ENCODE measurements around the gene PLA2G4B.
A peak's percentile ranks its signal among the peaks of the same experiment; 100 is the strongest.

The PLA2G4B gene

DNA sequence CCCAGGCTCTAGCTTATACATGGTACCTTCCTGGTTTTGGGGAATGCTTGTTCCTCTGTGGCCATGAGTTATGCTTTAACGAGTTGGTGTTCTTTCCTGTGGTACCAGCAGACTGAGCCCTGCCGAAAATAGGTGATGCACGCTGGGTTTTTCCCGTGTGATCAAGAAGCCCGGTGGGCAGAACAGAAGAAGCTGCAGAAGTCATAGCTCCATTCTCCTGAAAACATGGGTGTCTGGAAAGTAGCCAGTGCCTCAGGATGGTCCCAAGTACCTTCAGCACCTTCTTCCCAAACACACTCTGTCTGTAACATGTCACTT, 39.2 kb upstream of the PLA2G4B start:
- no peak for TF ChIP-seq POLR2A (IDR thresholded peaks at IDR 0.05; ENCODE audit: low read depth, low read length)
- DNase-seq (ENCODE audit: insufficient read length, low spot score) (no peak), FAIRE-seq (no peak)

GRCh38 chr15:41801185-41801584, 37.5 kb upstream of the PLA2G4B start:
- TF ChIP-seq POLR2A (IDR thresholded peaks at IDR 0.05; ENCODE audit: low read depth, low read length): no peak
- FAIRE-seq (no peak), DNase-seq (ENCODE audit: insufficient read length, low spot score) (no peak)

- no peak for TF ChIP-seq POLR2A (IDR thresholded peaks at IDR 0.05; ENCODE audit: low read depth, low read length)
- FAIRE-seq (no peak), DNase-seq (ENCODE audit: insufficient read length, low spot score) (no peak)
Observed at GRCh38 chr15:41801850-41802455, 36.7 kb upstream of the PLA2G4B start.

GRCh38 chr15:41804361-41804760, 34.3 kb upstream of the PLA2G4B start:
- TF ChIP-seq POLR2A (IDR thresholded peaks at IDR 0.05; ENCODE audit: low read depth, low read length): no peak
- no peak for FAIRE-seq
- DNase-seq (ENCODE audit: insufficient read length, low spot score): no peak

DNA sequence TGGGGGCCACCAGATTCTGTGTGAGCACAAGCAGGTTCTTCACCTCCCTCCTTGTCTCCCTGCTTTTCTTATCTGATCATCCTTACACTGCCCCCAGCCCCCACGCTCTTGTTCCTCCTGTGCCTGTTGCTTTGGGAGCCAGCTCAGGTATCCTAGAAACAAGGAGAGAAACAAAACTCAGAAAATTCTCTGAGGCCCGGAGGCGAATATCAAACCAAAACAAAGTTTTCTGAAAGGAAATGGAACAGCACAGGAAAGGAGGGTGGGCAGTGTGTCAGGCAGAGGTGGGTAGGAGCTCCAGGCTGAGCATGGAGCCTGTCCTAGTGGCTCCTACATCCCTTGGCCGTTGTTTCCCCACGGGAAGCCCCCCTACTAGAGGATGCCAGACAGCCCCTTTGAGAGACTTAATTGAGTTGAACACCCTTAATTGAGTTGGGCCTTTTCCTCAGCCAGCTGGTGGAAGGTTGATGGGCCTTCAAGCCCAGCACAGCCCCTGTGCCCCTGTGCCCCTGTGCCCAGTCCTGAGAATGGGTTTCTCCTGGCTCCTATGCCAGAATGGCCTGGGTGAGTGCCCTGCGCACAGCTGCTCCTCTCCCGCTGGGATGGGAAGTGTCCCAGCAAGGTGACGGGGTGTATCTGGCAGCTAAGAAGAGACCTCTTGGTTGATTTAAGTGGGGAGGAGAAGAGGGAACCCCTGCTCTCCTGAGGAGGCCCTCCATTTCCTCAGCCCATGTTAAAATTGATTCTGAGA, 33.6 kb upstream of the PLA2G4B start:
- FAIRE-seq (no peak), DNase-seq (ENCODE audit: insufficient read length, low spot score) (no peak)
- TF ChIP-seq POLR2A (IDR thresholded peaks at IDR 0.05; ENCODE audit: low read depth, low read length): no peak

- no peak for DNase-seq (ENCODE audit: insufficient read length, low spot score)
- FAIRE-seq: no peak
- TF ChIP-seq POLR2A (IDR thresholded peaks at IDR 0.05; ENCODE audit: low read depth, low read length): no peak
Observed at GRCh38 chr15:41805711-41806110, 32.9 kb upstream of the PLA2G4B start.

- FAIRE-seq (peak; percentile 48), DNase-seq (ENCODE audit: insufficient read length, low spot score) (no peak)
Observed at GRCh38 chr15:41806291-41807181, 32.1 kb upstream of the PLA2G4B start.

GRCh38 chr15:41809121-41809520, 29.5 kb upstream of the PLA2G4B start:
- TF ChIP-seq POLR2A (IDR thresholded peaks at IDR 0.05; ENCODE audit: low read depth, low read length): no peak
- DNase-seq (ENCODE audit: insufficient read length, low spot score): no peak
- FAIRE-seq: no peak

More at GRCh38 chr15:41806291-41807181, 32.1 kb upstream of the PLA2G4B start:
- no peak for TF ChIP-seq POLR2A (IDR thresholded peaks at IDR 0.05; ENCODE audit: low read depth, low read length)

DNA sequence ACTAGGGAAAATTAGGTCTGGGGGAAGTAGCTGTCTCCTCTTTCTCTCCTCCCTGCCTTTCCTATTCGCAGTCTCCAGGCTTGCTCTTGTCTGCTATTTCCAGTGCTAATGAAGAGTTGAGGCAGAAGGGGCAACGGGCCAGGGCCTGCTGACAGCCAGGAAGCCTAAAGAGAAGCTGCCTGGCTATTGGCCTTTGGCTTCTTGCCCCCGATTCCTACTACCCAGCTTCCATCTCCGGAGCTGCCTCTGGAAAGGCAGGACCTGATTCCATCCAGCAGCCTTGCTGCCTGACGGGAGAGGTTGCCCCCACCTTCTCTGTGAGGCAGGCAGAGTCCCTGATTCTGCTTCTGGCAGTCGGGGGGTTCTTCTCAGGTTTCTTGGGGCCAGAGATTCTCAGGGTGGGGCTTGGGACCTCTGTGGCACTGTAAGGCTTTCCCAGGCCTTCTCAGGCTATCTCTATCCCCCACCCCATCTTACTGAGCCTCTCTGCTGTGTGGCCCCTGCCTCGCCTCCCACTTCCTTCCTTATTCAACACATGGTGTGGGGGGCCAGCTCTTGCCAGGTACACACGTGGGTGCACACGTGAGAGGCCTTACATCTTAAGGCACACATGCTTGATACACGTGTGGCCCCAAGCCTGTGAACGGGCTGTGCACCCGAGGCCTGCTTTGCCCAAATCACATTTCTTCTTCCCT, 29.0 kb upstream of the PLA2G4B start:
- FAIRE-seq (no peak), DNase-seq (ENCODE audit: insufficient read length, low spot score) (no peak)
- no peak for TF ChIP-seq POLR2A (IDR thresholded peaks at IDR 0.05; ENCODE audit: low read depth, low read length)

DNA sequence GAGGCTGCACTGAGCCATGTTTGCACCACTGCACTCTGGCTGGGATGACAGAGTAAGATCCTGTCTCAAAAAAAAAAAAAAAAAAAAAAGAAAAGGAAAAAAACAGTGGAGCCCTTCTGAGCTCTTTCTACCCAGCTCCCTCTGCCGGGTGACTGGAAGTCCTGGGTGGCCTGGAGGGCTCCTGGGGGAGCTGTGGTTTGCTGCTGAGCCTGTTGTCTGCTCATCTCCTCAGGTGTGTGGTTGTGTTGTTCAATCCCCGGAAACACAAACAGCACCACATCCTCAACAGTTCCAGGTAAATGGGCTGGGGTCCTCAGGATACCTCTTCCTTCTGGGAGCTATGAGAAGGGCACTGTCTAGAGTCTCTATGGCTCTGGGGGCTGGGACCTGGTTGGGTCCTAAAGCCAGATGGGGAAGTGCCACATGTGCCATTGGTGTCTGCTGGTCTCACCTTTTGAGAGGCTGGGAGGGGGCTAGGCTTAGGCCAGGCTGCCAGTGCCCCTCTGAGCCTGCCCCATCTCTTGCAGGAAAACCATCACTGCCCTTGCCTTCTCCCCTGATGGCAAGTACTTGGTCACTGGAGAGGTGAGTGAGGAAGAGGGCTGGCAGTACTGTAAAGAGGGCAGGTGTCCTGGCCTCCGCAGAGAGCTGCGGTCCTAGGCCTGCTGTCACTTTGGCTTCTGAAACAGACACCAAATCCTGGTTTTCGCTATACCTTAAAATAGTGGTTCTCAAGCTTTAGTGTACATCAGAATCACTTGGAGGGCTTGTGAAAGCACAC, 27.8 kb upstream of the PLA2G4B start:
- FAIRE-seq (no peak), DNase-seq (ENCODE audit: insufficient read length, low spot score) (no peak)
- TF ChIP-seq POLR2A (IDR thresholded peaks at IDR 0.05; ENCODE audit: low read depth, low read length): no peak

DNA sequence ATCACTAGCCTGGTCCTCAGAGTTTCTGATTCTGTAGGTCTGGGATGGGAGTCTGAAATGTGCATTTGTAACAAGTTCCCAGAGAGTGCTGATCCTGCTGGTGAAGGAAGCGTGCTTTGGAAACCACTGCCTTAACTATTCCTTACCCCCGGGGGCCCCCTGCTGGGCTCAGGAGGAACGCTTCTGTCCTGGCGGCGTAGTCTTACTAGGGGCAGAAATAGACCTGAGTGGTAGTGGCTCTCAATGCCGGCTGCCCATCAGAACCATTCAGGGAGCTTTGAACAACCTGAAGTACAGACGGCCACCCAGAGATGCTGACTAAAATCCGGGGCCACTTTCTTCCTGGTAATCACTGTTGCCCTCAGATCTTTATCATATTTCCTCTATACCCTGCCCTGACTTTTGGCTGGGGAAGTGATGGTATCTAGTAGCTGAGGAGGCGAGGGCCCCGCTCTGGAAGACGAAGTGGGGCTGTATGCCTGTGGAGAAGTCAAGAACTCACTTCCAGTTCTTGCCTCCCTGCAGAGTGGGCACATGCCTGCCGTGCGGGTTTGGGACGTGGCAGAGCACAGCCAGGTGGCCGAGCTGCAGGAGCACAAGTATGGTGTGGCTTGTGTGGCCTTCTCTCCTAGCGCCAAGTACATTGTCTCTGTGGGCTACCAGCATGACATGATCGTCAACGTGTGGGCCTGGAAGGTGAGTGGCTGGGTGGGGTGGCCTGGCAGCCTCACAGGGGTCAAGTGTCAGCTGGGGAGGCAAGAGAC, 27.0 kb upstream of the PLA2G4B start:
- no peak for TF ChIP-seq POLR2A (IDR thresholded peaks at IDR 0.05; ENCODE audit: low read depth, low read length)
- no peak for FAIRE-seq
- DNase-seq (ENCODE audit: insufficient read length, low spot score): peak; percentile 65

GRCh38 chr15:41812820-41813375, 25.7 kb upstream of the PLA2G4B start:
- no peak for TF ChIP-seq POLR2A (IDR thresholded peaks at IDR 0.05; ENCODE audit: low read depth, low read length)
- no peak for DNase-seq (ENCODE audit: insufficient read length, low spot score)
- FAIRE-seq: no peak

Measured in H54 (cell line).